ENCODE results near the gene PPP2CA.

DNA sequence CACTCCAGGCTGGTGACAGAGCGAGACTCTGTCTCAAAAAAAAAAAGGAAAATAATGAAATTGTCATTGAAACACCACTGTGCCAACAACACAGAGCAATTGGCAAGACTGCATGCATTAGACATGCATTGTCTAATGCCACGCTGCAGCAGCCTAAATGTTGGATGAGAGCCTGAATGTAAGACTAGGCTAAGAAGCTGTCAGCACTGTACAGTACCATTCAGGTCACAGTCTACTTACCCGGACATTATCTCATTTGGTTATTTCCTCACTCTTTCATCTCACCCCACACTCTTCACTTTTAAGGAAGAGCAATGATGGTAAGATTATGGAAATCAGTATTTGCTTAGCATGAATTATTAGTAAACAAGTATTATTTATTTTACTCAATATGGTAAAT lies 31.3 kb upstream of the PPP2CA start:
- TF ChIP-seq POLR2A (IDR thresholded peaks at IDR 0.05; ENCODE audit: control extremely low read depth in 1 of 2, low read depth in 2 of 2, low read length in 2 of 2) (no peak), YY1 (IDR thresholded peaks at IDR 0.05; ENCODE audit: low read depth, low read length) (no peak), TBP (IDR thresholded peaks at IDR 0.05; ENCODE audit: low read depth, low read length) (no peak), SIX5 (IDR thresholded peaks at IDR 0.05; ENCODE audit: low read depth, low read length) (no peak), BCL11A (IDR thresholded peaks at IDR 0.05; ENCODE audit: low read depth in 2 of 2, low read length in 2 of 2) (no peak), EP300 (IDR thresholded peaks at IDR 0.05; ENCODE audit: borderline replicate concordance in 1 of 2, low read depth in 2 of 2, low read length in 2 of 2) (no peak), PHF8 (conservative IDR thresholded peaks at IDR 0.05; ENCODE audit: low read depth, low read length) (no peak), SIN3A (conservative IDR thresholded peaks at IDR 0.05 in 1 of 2, IDR thresholded peaks at IDR 0.05 in 1 of 2; ENCODE audit: low read depth in 1 of 2, low read length in 2 of 2) (no peak), SAP30 (IDR thresholded peaks at IDR 0.05; ENCODE audit: insufficient read depth, insufficient replicate concordance, low read length) (no peak), GABPA (IDR thresholded peaks at IDR 0.05; ENCODE audit: borderline replicate concordance, insufficient read depth, low read length) (no peak)
- TF ChIP-seq, protein P1, sequence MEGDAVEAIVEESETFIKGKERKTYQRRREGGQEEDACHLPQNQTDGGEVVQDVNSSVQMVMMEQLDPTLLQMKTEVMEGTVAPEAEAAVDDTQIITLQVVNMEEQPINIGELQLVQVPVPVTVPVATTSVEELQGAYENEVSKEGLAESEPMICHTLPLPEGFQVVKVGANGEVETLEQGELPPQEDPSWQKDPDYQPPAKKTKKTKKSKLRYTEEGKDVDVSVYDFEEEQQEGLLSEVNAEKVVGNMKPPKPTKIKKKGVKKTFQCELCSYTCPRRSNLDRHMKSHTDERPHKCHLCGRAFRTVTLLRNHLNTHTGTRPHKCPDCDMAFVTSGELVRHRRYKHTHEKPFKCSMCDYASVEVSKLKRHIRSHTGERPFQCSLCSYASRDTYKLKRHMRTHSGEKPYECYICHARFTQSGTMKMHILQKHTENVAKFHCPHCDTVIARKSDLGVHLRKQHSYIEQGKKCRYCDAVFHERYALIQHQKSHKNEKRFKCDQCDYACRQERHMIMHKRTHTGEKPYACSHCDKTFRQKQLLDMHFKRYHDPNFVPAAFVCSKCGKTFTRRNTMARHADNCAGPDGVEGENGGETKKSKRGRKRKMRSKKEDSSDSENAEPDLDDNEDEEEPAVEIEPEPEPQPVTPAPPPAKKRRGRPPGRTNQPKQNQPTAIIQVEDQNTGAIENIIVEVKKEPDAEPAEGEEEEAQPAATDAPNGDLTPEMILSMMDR (IDR thresholded peaks at IDR 0.05; ENCODE audit: control extremely low read depth in 1 of 3, insufficient read depth in 1 of 3, low read depth in 1 of 3, low read length in 3 of 3), result no peak
